Bronchial epithelial cell (primary cell): ENCODE data around the gene ST7L. TPM values are rescaled to one million over a fixed set of nuclear protein-coding genes. Genes with fewer than 3 reads are reported as not detected.
A peak's percentile ranks its signal among the peaks of the same experiment; 100 is the strongest.

Experiments used
- DNase-seq: peaks from one replicate; pipeline ENCODE4 v3.0.0-alpha.2; 2010; ENCODE audit warnings: low read depth
- FAIRE-seq: peaks from 2 replicates; lab custom pipeline; 2011; peaks lifted over from hg19 to GRCh38; lab: Jason Lieb, UNC
- H3K27me3 ChIP-seq: 2 replicates; pipeline ENCODE4 v1.5.1; 2011; ENCODE audit warnings: low read length; ENCODE audit not compliant: control insufficient read depth, insufficient read depth
- H3K36me3 ChIP-seq: 2 replicates; pipeline ENCODE4 v1.5.1; 2011; ENCODE audit warnings: low read length; ENCODE audit not compliant: control insufficient read depth, insufficient read depth
- H3K4me3 ChIP-seq: 2 replicates; pipeline ENCODE4 v1.5.1; 2011; ENCODE audit warnings: mild to moderate bottlenecking, low read depth, low read length, control low read depth
- CTCF ChIP-seq: IDR thresholded peaks from 2 replicates; pipeline ENCODE4 v1.5.1; 2011; ENCODE audit warnings: mild to moderate bottlenecking, moderate library complexity, low read length, control low read depth, inconsistent platforms; ENCODE audit not compliant: insufficient read depth, severe bottlenecking
- total RNA-seq: library from RNA; depleted of rRNA; stranded (reverse); fragments of >200 nt; gene quantifications from 2 replicates; pipeline ENCODE4 v1.2.1, GENCODE V29; 2014

ST7L gene
- total RNA-seq, 1 donor from 2014 or later = 10.8 TPM

DNA sequence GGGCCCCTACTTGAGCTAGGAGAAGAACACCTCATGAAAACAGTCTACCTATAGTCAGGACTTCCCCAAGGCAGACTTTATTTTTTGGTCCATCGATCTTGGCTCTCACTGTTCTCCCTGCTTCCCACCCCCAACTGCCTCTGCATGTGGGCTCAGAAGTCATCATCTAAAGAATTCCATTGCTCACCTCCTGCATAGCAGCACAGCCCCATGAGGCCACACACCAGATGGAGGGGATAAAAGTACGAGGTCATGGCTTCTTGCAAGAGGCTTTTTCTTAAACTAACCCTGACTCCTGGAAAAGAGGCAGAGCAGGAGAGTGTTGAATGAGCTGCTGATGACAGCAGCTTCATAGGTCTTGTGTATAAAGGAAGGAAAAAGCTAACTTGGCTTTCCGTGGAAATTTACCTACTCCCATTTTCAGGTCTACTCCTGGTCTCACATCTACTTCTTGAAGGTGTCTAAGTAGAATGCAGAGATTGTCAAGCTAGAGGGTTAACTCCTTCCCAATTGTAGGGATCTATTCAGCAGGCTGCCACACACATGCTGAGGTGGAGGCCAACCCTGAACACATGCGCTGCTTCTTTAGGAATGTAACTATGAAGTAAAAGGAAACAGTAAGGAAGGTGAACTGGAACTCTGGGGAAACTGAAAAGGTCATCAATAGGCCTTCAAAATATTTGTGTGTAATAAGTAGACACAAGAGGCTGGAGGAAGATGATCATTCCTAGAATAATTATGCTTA is 91.5 kb downstream of the ST7L start:
- DNase-seq (no peak), FAIRE-seq (no peak)
- Histone ChIP-seq H3K4me3 (no peak overlapping the region), H3K36me3 (peaks cover 3% of the 10 kb centered on the region), H3K27me3 (no peaks in the 10 kb centered on the region)
- TF ChIP-seq CTCF = no peak

- FAIRE-seq (no peak), DNase-seq (no peak)
- Histone ChIP-seq H3K27me3 (no peaks in the 10 kb centered on the region), H3K4me3 (no peak overlapping the region), H3K36me3 (peaks cover 3% of the 10 kb centered on the region)
- TF ChIP-seq CTCF = no peak
These were observed 94.0 kb downstream of the ST7L start for GRCh38 chr1:112524986-112525385.

DNA sequence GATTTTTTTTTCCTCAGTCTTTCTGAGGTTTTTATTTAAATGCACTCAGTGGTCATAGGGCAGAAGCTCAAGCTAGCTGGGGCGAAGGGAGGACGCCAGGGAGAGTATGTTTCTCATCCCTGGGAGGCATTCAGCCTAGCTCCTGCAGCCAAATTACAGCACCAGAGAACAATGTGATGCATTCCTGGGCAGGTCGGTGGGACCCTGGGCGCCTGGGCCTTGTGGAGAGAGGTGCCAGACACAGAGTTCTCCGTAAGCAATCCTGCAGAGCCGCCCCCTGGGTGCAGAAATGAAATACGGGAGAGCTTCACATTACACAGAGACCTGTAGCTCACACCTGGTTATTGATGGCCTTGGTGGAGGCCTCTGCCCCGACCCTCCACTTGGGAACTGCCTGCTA is 94.7 kb downstream of the ST7L start:
- DNase-seq (no peak), FAIRE-seq (no peak)
- H3K4me3 ChIP-seq = no peak overlapping the region
- peaks cover 3% of the 10 kb centered on the region for H3K36me3 ChIP-seq
- no peaks in the 10 kb centered on the region for H3K27me3 ChIP-seq
- no peak for TF ChIP-seq CTCF

DNA sequence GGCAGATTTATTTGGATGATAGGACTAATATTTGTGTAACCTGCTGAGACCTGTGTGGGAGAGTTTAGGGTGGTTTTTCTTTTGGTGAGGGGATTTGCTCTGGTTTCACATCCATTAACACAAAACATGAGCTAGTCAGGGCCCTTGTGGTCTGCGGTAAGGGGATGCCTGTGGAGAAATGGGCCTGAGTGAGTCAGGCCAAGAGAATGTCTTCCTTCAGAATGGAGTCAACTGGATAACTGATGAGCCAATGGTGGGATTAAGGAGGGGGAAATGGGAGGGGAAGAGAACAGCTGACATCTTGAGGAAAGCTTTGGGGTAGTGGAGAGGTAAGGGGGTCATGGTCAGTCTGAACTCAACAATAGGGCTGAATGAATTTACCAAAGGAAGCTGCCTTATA is 96.3 kb downstream of the ST7L start:
- H3K4me3 ChIP-seq = no peak overlapping the region
- H3K36me3 ChIP-seq = peaks cover 3% of the 10 kb centered on the region
- peak; percentile 70 for DNase-seq
- no peak for FAIRE-seq
- TF ChIP-seq CTCF = no peak
- H3K27me3 ChIP-seq = no peaks in the 10 kb centered on the region

DNA sequence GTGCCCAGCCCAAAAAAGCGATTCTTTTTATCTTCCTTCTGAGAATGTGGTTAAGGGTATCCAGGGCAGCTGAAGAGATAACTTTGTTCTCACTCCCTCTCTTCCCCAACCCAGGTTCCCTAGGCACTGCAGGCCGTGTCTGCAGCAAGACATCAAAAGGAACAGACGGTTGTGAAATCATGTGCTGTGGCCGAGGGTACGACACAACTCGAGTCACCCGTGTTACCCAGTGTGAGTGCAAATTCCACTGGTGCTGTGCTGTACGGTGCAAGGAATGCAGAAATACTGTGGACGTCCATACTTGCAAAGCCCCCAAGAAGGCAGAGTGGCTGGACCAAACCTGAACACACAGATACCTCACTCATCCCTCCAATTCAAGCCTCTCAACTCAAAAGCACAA is 98.8 kb downstream of the ST7L start:
- H3K4me3 ChIP-seq = no peak overlapping the region
- peak; percentile 64 for FAIRE-seq
- no peak for TF ChIP-seq CTCF

GRCh38 chr1:112518186-112518585 is 100.8 kb downstream of the ST7L start:
- H3K4me3 ChIP-seq = no peak overlapping the region
- H3K36me3 ChIP-seq = no peaks in the 10 kb centered on the region
- FAIRE-seq (no peak), DNase-seq (no peak)
- H3K27me3 ChIP-seq = no peaks in the 10 kb centered on the region
- TF ChIP-seq CTCF = no peak

More for the DNA sequence above, 98.8 kb downstream of the ST7L start:
- H3K36me3 ChIP-seq = no peaks in the 10 kb centered on the region
- H3K27me3 ChIP-seq = no peaks in the 10 kb centered on the region
- DNase-seq = no peak
